HG03095 (cell line): ENCODE data around the gene LIPM.

Experiments
- ATAC-seq: cut with Tn5 transposase; IDR thresholded peaks from one replicate; pipeline ENCODE4 v1.9.1; 2021; ENCODE audit warnings: moderate library complexity; ENCODE audit not compliant: unreplicated experiment

Gene LIPM

DNA sequence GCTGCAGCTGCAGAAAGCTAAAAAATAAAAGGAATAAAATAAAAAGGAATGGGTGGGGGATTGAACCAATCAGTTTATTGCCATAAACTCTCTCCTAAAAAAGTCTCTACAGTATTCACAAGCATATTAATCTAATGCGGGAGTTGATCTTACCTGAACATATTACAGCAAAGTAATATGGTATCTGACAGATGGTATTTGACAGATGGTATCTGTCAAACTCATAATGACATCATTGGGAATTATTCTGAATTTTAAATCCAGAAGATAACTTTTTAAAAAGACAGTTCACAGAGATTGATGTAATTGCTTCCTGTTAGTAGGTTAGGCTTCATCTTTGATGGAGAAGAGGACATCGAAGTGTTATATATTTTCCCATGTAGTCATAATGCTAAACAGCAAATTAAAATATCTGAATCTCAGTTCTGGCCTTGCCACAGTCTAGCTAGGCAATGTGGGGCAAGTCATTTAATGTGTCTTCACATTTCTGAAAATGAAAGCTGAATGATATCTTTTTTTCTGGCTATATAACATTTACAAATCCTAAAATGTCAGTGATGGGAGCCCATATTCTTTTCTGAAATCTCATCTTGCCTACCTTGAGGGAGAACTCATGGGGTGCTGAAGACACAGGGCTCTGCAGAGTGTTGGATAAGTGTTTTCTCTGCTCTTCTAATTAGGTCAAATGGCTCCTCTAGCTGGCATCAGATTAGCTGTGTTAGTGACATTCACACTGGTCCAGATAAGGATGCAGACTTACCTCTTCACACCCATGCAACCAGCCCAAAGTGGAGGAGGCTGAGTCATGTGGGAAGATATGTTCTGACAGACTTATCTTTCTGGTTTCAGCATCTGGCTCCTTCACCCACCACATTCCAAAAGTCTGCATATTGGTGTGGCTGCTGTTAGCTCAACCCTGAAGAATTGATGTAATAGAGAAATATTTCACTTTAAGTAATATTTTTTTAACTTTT is 2.1 kb upstream of the LIPM start:
- ATAC-seq = no peak

DNA sequence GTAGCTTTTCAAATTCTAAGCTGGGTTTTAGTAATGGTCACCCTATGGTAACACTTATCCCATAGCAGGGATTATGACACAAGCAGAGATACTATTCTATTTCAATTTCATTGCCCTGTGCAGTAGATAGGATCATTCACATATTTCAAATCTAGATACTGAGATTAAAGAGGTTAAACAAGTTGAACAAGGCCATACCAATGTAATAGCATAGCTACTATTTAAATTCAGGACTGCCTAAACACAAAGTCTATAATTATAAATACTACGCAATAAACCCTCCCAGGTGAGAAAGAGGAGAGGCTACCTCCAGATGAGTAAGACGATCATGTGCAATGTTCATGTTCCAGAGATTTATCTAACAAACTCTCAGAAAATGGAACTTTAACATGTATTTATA is 1.1 kb downstream of the LIPM start:
- no peak for ATAC-seq

GRCh38 chr10:88804083-88804812 is 1.7 kb downstream of the LIPM start:
- no peak for ATAC-seq

GRCh38 chr10:88805361-88805760 is 2.8 kb downstream of the LIPM start:
- ATAC-seq = no peak

GRCh38 chr10:88805924-88806323 is 3.4 kb downstream of the LIPM start:
- ATAC-seq = no peak

DNA sequence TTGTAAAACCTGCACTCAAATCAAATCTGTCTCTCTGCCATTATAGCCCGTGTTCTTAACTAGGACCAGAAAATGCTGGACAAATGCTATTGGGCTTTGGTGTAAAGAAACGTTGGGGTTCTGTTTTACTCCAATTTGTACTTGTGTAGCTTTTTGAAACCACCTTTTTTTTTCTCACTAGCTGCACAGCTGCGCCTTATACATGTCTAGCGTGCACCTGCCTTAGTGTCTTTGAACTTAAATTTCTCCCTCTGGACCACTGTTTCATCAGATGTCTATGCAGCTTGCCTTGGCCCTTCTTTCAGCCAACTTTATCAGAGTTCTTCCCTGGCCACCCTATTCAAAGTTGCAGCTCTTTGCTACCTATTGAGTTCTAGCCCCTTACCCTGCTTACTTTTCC is 7.1 kb downstream of the LIPM start:
- ATAC-seq = no peak

GRCh38 chr10:88810196-88810961 is 7.8 kb downstream of the LIPM start:
- ATAC-seq = no peak

DNA sequence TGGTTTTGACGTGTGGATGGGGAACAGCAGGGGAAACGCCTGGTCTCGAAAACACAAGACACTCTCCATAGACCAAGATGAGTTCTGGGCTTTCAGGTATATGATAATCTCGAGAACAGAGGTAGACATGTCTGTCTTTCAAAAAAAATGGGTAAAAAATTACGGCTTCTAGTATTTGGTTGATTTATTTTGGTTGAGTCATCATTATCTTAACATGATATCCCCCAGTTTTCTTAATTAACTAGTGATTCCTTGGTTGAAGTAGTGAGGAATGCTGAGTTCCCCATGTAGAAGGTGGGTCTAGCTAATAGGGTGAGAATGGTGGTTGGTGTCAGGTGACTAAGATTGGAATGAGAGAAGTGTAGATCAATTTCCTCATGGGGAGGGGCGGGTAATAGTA is 10.7 kb downstream of the LIPM start:
- ATAC-seq = no peak

- no peak for ATAC-seq
Observed at GRCh38 chr10:88819290-88819689, 16.8 kb downstream of the LIPM start.

GRCh38 chr10:88820748-88821401 is 18.3 kb downstream of the LIPM start:
- ATAC-seq = no peak

- no peak for ATAC-seq
Observed at GRCh38 chr10:88826388-88826787, 23.9 kb downstream of the LIPM start.

GRCh38 chr10:88827671-88828070 is 25.1 kb downstream of the LIPM start:
- no peak for ATAC-seq

GRCh38 chr10:88828310-88828709 is 25.8 kb downstream of the LIPM start:
- ATAC-seq = no peak

DNA sequence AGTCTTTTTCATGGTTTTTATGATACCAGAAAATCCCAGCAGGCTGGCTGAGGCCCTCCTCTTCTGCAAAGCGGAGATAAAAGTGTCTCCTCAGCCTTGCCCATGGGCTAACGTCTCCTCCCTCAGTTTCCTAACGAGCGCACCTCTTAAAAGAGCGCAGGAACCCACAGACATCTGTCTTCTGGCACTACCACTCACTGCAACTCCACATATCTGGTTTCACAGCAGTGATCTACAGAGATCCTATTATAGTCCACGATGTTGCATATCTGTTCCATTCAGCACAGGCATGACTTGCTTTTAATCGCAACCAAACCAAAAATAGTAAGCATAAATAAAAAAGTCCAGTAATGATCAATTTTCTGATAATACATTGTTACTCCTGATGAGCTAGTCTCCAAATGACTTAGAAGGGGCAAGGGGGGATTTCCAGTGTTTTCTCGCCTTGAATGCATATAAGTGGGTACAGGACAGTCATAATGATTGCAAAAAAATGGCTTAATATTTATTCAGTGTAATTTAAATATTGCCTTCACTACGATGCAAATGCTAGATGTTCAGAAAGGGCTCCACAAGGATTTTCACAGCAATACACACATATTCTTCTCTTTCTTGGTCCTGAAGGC is 28.2 kb downstream of the LIPM start:
- ATAC-seq = no peak

GRCh38 chr10:88831709-88832108 is 29.2 kb downstream of the LIPM start:
- no peak for ATAC-seq

DNA sequence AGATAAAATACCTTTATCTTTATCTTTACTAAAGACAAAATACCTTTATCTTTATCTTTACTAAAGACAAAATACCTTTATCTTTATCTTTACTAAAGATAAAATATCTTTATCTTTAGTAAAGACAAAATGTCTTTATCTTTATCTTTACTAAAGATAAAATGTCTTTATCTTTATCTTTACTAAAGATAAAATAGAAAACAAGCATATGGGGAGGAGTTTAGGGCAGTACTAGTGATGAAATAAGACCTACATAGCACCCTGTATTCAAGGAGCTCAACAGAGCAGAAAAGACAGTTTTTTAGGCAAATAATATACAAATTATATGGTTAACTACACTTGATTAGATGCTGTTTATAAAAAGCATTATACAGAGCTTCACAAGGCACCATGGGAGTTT is 29.8 kb downstream of the LIPM start:
- ATAC-seq = no peak

DNA sequence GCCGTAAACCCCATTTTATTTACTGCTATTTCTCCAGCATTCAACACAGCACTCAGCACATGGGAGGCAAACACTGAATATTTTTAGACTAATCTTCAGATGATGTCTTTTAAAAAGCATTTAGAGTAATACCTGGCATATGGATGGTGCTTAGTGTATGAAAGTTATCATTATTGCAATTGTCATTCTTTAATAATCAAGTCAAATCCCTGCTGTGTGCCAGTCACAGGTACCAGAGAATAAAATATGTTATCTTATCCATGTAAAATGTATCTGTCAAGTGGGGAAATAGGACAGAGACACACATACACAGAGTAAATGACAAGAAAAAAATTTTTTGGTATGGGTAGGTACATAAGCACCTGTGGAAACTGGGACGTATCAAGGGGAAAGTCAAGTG is 30.6 kb downstream of the LIPM start:
- ATAC-seq = no peak

- ATAC-seq = no peak
Observed at GRCh38 chr10:88833723-88834122, 31.2 kb downstream of the LIPM start.

DNA sequence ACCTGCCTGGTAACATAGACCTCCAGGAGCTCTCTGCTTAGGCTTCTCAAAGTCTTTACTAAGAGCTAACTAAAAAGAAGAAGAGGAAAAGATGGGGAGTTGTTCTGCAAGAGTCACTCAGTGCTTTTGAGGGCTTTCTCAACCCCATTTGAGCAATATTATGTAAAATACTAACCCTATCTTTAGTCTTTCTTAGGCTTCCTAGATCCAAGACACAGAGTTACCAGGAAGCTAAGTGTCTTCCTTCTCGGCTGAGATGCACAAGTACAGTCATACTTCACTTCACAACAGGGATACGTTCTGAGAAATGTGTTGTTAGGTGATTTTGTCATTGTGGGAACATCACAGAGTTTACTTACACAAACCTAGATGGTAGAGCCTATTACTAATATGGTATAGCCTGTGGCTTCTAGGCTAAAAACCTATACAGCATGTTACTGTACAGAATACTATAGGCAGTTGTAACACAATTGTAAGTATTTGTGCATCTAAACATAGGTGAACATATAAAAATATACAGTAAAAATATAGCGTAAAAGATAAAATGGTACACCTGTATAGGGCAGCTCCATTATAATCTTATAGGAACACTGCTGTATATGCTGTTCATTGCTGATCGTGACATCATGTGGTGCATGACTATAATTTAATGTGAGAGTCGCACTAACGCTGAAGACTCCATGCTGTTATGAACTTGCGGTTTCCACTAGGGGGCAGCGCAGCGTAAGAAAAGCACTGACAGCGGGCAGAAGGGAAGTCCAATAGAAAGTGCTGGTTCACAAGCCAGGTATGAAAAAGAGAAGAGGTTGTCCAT is 32.8 kb downstream of the LIPM start:
- ATAC-seq = peak; percentile 80

DNA sequence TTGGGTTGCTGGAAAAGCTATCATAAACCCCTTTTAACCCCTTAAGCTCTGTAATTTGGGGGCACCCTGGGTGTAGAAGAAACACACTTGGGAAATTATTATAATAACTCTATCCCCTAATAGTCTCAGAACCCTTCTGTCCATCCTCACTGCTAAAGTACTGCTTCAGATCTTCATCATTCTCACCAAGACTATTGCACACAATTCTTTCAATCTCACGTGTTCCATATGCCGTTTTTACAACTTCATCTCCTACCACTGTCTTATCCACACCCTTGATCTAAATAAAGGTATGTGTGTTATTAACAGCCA is 33.3 kb downstream of the LIPM start:
- peak; percentile 8 for ATAC-seq
